GM13977 (cell line): Measurements from ENCODE around the gene REPIN1.

Experiments
- DNase-seq: peaks from one replicate; pipeline ENCODE4 v3.0.0; 2012; ENCODE audit warnings: low spot score
- in situ Hi-C: fragments of 300-500 bp; cut with MboI; formaldehyde crosslinking; loops from one replicate; pipeline ENCODE4 v1.12.0; 2022; ENCODE audit warnings: low sequenced_read_pairs, low pct_unique_long_range_greater_than_20kb, mixed read lengths, inconsistent platforms; ENCODE audit not compliant: unreplicated experiment
- TF ChIP-seq, protein P1 (sequence below): IDR thresholded peaks from 2 replicates; pipeline ENCODE4 v1.5.1; 2012; ENCODE audit warnings: mild to moderate bottlenecking, control low read depth; ENCODE audit not compliant: insufficient read depth; ENCODE audit errors: extremely low read depth, missing control alignments

REPIN1 gene

DNA sequence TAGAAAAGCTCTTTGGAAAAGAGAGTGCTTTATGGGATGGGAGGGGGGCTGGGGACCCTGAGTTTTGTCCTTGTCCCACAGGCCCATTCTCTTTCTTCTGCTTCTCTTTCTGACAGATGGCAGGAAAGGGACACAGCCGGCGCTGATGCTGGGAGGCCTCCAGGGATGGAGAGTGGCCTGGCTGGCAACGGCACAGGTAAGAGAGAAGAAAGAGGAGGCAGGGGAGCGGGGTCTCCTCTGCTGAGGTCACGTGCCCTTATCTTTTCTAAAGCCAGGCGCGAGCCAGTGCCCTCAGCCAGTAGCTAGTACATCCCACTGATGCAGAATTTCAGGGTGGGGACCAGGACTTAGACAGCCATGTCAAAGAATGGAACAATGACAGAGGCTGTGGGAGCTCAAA, 19.7 kb downstream of the REPIN1 start:
- in situ Hi-C loops = no loop called here
- no peak for DNase-seq
- TF ChIP-seq, protein P1, sequence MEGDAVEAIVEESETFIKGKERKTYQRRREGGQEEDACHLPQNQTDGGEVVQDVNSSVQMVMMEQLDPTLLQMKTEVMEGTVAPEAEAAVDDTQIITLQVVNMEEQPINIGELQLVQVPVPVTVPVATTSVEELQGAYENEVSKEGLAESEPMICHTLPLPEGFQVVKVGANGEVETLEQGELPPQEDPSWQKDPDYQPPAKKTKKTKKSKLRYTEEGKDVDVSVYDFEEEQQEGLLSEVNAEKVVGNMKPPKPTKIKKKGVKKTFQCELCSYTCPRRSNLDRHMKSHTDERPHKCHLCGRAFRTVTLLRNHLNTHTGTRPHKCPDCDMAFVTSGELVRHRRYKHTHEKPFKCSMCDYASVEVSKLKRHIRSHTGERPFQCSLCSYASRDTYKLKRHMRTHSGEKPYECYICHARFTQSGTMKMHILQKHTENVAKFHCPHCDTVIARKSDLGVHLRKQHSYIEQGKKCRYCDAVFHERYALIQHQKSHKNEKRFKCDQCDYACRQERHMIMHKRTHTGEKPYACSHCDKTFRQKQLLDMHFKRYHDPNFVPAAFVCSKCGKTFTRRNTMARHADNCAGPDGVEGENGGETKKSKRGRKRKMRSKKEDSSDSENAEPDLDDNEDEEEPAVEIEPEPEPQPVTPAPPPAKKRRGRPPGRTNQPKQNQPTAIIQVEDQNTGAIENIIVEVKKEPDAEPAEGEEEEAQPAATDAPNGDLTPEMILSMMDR = no peak

DNA sequence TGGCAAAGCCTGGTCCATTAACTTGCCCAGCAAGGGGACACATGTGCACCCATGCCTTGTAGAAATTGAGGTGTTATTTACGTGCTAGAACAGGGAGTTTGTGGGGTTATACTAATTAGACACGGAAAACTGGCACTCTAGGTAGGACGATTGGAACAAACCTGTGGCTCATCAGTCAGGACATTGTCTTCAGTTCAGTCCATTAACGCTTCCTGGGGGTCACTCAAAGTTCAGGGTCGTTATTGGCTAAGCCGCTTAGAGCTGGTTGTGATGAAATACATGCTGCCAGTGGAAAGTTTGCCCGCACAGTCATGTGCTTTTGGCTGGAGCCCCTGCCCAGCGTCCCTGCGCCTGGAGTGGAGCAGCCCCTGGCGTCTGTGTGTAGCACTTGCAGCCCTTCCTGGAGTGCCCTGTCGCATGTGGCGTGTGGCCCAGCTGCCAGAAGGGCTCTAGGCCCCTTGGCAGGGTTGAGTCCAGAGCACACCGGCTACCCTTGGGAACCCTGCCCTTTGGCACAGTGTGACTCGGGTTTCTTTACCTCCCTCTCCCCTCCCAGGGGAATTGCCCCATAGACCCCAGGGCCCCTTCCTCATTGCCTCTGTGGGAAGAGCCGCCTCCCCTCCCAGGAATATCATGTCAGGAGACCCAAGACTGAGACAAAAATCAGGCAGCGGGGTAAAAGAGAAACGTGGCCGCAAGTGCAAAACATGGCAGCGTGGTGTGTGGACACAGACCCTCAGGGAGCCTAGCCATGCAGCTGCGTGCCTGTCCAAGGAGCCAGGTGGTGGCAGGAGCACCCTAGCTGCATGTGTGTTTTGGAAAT, 20.3 kb downstream of the REPIN1 start:
- no peak for DNase-seq
- TF ChIP-seq, protein P1 = no peak
- in situ Hi-C loops = no loop called here

DNA sequence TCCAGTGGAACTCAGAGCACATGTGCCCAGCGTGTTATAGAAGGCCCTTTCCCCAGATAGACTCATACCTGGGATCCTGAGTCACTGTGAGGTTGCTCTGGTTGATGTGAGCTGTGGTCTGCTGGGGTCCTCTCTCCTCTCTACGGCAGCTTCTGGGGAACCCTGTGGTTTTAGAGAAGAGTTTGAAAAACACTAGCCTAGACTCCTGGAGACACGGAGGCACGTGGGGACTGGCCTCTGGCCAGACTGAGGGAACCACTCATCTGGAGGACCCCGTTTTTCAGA, 20.9 kb downstream of the REPIN1 start:
- TF ChIP-seq, protein P1 = no peak
- no peak for DNase-seq
- in situ Hi-C loops = no loop called here

DNA sequence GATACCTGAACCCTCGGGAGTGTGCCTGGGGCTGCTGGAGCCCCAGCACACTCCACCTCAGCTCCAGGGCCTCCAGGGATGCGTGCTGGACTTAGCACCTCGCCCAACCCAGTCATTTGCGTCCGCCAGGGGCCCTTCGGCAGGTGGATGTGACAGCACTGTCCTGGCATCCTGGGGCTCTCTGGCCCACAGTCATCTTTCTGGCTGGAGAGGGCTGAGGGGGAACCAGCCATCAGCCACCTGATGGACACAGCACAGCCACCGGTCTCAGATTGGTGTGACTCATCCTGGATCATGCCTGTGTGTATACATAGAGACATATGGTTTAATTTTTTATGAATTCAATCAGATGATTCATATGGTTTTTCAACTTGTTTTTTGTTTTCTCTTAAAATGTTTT, 21.6 kb downstream of the REPIN1 start:
- TF ChIP-seq, protein P1 = no peak
- in situ Hi-C loops = no loop called here
- no peak for DNase-seq

DNA sequence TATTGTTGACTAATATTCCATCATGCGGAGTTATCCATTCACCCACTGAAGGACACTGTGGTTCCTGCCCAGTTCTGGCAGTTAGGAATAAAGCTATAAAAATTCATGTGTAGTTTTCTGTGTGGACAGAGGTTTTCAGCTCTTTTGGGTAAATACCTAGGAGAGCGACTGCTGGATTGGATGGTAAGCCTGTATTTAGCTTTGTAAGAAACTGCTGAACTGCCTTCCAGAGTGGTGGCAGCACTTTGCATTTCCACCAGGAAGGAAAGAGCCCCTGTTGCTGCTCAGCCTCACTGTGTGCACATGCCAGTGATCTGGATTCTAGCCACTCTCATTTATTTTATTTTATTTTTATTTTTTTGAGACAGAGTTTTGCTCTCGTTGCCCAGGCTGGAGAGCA, 24.7 kb downstream of the REPIN1 start:
- TF ChIP-seq, protein P1 = no peak
- DNase-seq = no peak
- in situ Hi-C loops = no loop called here

DNA sequence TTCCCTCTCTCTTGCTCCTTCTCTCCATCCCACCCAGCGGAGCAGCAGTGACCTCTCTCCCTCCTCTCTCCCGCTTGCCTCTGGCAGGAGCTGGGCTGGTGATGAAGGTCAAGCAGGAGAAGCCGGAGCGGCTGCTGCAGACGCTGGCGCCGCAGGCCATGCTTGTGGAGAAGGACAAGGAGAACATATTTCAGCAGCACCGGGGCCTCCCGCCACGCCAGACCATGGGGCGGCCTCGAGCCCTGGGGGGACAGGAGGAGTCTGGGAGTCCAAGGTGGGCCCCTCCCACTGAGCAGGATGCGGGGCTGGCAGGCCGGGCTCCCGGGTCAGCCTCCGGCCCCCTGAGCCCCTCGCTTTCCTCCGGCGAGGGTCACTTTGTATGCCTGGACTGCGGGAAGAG, 27.8 kb downstream of the REPIN1 start:
- no peak for DNase-seq
- in situ Hi-C loops = no loop called here
- TF ChIP-seq, protein P1 = no peak
